ENCODE data around the gene DGLUCY.

DNA sequence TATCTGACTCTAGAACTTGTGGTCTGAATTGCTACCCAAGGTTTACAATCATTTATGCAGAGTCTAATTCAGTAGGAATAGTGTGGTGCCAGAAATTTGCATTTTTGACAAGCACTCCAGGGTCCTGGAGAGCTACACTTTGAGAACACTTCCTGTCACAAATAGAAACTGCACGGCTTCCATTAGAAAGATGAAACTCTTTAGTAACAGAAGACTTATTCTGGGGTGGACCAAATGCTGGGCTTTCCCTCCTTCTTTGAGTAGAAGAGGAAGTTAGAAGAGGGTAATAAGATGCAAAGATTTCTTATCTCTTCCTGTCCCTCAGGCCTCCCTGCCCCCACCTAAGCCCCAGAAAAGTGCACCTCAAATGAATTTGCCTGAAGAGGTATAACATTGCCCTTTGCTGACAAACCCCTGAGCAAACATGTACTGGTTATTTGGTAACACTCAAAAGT is 28.4 kb downstream of the DGLUCY start:
- TF ChIP-seq ZNF157 (tag by site-specific recombination; IDR thresholded peaks at IDR 0.05) = no peak
- TF ChIP-seq, protein P1, sequence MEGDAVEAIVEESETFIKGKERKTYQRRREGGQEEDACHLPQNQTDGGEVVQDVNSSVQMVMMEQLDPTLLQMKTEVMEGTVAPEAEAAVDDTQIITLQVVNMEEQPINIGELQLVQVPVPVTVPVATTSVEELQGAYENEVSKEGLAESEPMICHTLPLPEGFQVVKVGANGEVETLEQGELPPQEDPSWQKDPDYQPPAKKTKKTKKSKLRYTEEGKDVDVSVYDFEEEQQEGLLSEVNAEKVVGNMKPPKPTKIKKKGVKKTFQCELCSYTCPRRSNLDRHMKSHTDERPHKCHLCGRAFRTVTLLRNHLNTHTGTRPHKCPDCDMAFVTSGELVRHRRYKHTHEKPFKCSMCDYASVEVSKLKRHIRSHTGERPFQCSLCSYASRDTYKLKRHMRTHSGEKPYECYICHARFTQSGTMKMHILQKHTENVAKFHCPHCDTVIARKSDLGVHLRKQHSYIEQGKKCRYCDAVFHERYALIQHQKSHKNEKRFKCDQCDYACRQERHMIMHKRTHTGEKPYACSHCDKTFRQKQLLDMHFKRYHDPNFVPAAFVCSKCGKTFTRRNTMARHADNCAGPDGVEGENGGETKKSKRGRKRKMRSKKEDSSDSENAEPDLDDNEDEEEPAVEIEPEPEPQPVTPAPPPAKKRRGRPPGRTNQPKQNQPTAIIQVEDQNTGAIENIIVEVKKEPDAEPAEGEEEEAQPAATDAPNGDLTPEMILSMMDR (tag by site-specific recombination; IDR thresholded peaks at IDR 0.05) = no peak
- TF ChIP-seq ZNF837 (tag by site-specific recombination; IDR thresholded peaks at IDR 0.05) = no peak
- TF ChIP-seq ZNF610 (tag by site-specific recombination; IDR thresholded peaks at IDR 0.05; ENCODE audit: borderline replicate concordance) = no peak
